Posterior cingulate gyrus (tissue), 11 donors: ENCODE results near the gene CITED2.
"Not testable (repeated sequence)": the region's sequence is repeated elsewhere in the genome, so short reads cannot be mapped to it uniquely, and the experiment has no call there.

Experiments
- DNase-seq, 10 donors: peaks; one replicate each; pipeline versions ENCODE4 v3.0.0 to v3.0.0-alpha.2; 2020 to 2021; ENCODE audit warnings: mixed read lengths in 3 of 10
- intact Hi-C: fragments of 100-400 bp; cut with DNase I; formaldehyde crosslinking; loops from one replicate; pipeline ENCODE4 v1.15.1; 2023

CITED2 gene

DNA sequence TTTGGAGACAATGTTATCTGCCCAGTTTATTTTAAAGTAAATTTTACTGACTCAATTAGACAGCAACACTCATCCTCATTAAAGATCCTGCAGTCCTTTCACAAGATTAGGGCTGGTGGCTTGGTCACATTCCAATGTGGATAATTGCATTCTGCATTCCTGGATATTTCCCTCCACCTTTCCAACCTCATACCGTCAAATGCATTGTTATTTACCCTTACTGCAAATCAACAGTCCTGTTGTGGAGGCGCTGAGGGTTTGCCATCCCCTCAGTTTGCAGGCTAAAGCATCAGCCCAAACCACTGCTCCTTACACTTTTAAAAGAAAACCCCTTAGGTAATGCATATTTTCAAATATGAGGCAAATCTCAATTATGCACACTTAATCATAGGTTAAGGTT is 5.4 kb downstream of the CITED2 start:
- intact Hi-C loops = loop anchor here (5.0 to 10.0 kb wide), 3 partner anchors 244 to 1553 kb away; partner anchors contain the start of gene REPS1
- no peak for DNase-seq

DNA sequence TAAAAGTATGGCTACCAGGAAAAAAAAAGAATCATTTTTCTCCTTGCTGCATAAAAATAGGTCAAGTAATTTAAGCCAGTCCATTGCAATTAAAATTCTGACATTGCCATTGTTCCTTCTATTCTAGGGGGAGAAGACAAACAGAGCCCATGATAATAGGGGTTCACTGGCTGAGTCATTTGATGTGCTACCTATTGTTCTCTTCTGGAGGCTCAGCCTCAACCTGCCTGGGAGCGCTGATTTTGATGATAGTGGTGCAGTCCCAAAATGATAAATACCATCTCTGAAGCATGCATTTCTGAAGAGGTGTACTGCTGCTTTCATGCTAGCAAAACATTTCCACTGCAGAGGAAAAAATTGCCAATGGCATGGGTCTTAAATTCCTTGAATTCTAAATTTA is 5.8 kb downstream of the CITED2 start:
- intact Hi-C loops = loop anchor here (5.0 to 10.0 kb wide), 3 partner anchors 244 to 1554 kb away; partner anchors contain the start of gene REPS1
- DNase-seq = no peak

DNA sequence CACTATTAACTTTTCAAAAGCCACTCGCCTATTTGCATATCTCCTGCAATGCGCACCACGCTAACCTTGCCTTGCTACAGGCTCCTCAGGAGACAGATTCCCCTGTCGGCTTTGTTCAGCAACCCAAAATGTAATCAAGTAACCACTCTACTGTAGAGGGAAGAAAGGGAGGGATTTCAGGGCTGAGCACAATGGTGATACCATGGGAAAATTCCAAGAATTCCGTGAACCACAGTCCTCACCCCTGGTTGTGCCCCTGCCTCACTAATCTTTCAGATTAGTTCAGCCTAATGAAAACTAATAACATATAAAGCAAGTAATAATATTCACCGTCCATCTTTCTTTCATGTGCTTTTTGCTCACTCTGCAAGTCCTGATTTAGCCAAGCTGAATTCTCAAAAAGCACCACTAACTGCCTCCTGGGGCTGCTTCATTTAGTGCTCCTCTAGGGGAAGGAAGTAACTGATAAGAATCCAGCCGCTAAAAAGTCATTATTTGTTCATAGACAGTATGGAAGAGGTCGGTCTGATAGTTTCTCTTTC is 6.6 kb downstream of the CITED2 start:
- no peak for DNase-seq
- intact Hi-C loops = loop anchor here (5.0 to 10.0 kb wide), 3 partner anchors 243 to 1554 kb away; partner anchors contain the start of gene REPS1

DNA sequence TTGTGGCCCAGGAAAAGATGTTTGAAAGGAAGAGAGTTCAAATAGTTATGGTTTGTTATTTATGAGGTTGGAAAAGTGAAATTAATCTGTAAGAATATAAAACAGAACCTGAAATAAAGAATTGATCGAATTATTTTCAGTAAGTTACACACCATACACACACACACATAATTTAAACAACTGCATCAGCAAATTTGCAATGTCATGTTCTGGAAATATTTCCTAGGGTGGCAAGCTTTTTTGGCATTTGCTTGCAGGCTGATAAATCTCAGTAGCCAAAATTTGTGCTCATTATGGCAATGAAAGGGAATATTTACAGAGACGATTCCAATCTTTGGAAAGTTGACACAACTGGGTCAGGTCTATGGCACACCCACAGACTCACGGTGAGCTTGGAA is 9.5 kb downstream of the CITED2 start:
- intact Hi-C loops = loop anchor here (1.0 to 10.0 kb wide), 6 partner anchors 146 to 1557 kb away; partner anchors contain the start of gene REPS1
- DNase-seq = no peak

DNA sequence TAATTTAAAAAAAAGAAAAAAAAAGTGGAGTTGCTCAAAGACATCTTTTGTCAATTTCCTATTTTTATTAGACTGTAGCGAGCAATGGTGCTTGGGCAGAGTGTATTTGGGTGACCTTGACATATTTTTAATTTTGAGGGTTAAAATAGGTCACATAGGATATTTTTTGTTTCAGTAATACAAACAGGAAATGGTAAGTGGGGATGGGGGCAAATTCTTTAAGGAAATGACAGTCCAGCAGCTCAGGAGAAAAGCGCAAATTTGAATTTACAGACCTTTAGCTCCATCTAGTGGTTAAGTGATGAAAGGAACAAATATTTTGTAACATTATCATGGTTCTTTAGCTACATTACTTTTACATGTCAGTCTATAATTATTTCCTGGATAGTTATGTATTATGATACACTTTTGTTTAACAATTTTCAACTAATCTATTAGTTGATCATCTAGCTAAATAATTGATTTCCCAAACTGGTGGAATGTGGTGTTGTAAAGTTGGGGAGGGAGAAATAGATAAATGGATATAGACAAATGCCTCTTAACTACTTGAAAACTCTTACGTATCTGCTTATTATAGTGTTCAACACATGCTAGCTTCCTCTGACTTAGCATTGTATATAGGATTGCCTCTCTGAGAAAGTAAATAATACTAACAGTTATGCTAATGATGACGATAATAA is 10.0 kb downstream of the CITED2 start:
- no peak for DNase-seq
- intact Hi-C loops = loop anchor here (1.0 to 10.0 kb wide), 4 partner anchors 145 to 772 kb away; no protein-coding TSS in a partner anchor

DNA sequence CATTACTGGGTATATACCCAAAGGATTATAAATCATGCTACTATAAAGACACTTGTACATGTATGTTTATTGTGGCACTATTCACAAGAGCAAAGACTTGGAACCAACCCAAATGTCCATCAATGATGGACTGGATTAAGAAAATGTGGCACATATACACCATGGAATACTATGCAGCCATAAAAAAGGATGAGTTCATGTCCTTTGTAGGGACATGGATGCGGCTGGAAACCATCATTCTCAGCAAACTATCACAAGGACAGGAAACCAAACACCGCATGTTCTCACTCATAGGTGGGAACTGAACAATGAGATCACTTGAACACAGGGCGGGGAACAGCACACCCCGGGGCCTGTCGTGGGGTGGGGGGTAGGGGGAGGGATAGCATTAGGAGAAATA is 10.7 kb downstream of the CITED2 start:
- intact Hi-C loops = loop anchor here (1.0 to 10.0 kb wide), 4 partner anchors 144 to 771 kb away; no protein-coding TSS in a partner anchor
- DNase-seq = not testable (repeated sequence)

DNA sequence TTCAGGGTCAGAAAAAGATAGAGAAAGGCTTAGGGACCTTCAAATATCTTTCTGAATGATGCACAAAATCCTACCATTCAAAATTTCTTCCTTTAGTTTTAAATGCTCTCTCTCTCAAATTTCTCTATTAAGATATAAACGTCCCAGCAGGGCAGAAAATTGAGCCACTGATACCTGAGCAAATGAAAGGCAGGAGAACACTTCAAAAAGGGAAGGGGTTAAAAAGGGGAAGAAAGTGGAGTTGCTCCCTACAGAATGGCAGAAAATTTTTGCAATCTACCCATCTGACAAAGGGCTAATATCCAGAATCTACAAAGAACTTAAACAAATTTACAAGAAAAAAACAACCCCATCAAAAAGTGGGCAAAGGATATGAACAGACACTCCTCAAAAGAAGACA is 11.3 kb downstream of the CITED2 start:
- intact Hi-C loops = loop anchor here (5.0 to 10.0 kb wide), 2 partner anchors 238 to 771 kb away; no protein-coding TSS in a partner anchor
- not testable (repeated sequence) for DNase-seq

DNA sequence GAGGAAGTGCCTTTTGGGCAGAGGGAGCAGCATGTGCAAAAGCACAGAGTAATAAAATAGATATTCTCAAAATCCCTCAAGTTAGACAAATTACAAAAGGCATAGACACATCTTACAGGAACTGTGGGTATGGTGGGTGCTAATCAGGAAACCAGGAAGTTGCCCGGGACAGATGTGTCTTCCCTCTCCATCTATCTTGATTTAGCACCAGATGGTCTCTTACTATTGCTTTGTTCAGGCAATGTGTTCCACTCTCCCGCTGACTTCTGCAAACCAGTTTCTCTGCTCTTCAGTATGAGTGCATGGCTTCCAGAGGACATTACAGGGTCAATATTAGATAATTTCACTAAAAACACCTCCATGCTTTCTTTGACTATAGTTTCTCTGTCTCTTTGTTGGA is 13.2 kb downstream of the CITED2 start:
- intact Hi-C loops = loop anchor here (5.0 to 10.0 kb wide), 2 partner anchors 236 to 769 kb away; no protein-coding TSS in a partner anchor
- DNase-seq = no peak

DNA sequence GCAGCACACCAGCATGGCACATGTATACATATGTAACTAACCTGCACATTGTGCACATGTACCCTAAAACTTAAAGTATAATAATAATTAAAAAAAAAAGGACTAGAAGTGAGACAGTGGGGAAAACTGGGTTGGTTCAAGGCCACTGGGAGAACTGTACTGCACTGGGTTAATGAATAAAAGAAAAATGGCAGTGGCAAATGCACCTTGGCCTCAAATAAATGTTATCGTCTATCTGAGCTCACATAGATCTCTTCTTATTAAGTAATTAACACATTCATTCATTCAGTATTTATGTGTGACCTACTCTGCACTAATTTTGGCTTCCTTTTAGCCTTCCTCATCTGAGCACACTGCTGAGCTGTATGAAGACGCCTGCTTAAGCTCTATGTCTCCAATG is 17.5 kb downstream of the CITED2 start:
- intact Hi-C loops = no loop called here
- DNase-seq = no peak

DNA sequence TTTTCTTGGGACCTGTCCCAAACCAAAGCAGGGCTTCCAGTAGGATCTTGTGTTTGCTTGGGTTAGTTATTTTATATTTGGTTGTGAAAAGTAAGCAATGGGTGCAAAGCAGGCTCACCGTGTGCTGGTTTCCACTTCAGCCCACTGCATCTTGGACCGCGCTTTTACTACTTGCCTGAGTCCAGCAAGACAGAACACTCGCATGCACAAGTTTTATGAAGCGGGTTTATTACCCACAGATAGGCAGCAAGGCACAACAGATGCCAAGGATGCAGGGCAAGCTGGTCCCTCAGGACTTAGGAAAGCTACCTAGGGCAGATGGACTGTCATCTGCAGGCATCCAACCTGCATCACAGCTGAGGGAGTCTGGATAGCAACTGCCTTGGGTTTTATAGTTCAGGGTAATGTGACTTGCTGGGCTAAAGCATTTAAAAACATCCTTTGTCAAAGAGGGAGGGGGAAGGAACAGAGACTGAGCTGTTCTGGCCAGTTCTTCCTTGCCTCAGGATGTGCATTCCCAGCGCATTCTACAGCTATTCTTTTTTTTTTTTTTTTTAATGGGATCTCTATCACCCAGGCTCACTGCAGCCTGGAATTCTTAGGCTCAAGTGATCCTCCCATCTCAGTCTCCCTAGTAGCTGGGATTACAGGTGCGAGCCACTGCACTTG is 18.5 kb downstream of the CITED2 start:
- intact Hi-C loops = no loop called here
- DNase-seq = no peak

DNA sequence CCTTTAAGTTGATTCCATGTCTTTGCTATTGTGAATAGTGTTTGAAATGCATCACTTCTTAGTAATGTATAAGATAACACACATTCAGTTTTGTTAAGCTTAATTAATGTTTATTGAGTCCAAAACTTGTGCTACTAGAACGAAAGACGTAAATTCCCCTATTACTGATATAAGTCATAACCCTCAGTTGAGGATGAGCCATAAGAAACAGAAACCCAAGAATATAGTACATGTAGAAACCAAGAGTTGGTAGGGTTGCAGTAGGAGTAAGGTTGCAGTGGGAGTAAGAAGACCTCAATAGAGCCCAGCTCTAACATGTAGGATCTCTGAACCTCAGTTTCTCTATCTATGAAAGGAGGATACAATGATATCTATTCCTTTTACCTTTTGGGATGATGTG is 19.3 kb downstream of the CITED2 start:
- intact Hi-C loops = no loop called here
- DNase-seq = no peak

DNA sequence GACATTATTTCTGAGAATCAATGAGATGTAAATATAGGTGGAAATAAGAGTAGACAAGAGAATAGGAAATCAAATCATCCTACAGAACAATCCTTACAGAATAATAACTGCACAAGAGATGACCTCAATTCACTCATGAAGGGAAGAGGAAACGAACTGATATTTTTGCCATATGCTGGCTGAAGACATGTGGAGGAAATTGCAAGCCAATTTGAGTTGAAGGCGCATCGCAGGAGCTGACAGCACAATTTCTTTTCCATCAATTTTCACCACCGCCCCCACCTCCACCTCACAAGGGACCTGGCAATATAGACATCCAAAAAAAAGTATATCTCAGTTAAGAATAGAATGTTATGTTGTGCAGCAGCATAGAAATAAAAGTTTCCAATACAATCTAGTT is 20.3 kb downstream of the CITED2 start:
- no peak for DNase-seq
- intact Hi-C loops = no loop called here

DNA sequence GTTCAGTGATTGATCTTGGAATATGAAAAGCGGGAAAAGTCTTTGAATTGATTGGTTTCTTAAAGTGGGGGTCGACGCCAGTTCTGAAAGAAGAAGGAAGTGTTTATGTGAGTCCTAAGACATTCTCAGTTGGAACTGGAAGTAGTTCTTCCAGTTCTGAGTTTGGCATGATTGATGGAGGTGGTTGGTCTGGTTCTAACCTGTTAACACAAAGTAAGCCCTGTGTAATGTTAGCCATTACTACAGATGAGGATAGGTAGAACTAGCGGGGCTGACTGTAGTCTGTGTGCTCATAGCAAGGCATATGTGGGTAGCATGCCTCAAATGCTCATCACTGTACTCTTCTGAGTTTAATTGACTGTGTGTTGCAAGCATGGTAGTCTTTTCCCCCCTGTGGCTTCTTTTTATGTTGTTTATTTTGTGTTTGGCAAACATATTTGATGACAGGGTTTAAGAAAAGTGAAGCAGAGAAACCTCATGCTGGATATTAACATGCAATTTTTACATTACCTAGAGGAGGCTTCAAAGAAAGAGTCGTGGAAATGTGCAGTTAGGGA is 24.9 kb downstream of the CITED2 start:
- DNase-seq = no peak
- intact Hi-C loops = no loop called here

DNA sequence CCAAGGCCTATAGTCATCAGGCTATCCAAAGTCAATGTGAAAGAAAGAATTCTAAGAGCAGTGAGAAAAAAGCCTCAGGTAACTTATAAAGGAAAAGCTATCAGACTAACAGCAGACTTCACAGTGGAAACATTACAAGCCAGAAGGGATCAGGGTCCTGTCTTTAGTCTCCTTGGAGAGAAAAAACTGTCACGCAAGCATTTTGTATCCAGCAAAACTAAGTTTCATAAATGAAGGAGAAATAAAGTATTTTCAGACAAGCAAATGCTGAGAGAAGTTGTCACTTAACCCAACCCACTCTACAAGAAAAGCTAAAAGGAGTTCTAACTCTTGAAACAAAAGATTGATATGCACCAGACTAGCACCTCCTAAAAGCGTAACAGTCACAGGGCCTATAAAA is 28.1 kb downstream of the CITED2 start:
- intact Hi-C loops = no loop called here
- no peak for DNase-seq

DNA sequence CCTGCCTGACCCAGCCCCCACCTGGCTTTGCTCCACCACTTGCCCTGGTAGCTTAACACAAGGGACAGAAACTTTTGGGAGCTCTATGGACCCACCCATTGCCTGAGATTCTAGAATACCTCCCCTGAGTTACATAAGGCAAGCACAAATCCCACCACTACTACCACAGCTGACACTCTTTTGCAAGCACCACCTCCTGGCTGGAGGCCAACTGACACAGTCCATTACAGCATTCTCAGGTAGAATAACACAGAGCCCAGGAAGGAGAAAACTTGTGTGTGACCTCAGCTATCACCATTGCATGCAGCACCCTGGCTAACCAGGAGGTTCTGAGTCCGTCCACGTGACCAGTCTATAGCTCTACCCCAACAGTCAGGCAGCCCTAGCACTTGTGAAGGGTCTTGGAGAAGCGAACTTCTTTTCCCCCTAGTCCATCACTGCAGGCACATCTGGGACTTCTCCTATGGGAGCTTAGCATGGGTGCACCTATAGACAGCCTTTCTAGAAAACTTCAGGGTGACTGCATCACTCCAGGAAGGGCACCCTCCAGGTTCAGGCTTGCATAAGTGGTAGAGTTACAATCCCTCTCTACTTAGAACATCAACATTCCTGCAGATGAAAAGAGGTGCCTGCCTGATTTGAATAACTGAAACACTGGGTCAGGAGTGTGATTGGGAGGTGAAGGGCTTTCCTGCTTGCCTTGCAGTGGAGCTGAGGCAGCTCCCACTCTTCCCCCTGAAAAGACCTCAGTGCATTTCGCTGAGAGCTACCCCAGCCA is 30.1 kb downstream of the CITED2 start:
- intact Hi-C loops = no loop called here
- DNase-seq = no peak

DNA sequence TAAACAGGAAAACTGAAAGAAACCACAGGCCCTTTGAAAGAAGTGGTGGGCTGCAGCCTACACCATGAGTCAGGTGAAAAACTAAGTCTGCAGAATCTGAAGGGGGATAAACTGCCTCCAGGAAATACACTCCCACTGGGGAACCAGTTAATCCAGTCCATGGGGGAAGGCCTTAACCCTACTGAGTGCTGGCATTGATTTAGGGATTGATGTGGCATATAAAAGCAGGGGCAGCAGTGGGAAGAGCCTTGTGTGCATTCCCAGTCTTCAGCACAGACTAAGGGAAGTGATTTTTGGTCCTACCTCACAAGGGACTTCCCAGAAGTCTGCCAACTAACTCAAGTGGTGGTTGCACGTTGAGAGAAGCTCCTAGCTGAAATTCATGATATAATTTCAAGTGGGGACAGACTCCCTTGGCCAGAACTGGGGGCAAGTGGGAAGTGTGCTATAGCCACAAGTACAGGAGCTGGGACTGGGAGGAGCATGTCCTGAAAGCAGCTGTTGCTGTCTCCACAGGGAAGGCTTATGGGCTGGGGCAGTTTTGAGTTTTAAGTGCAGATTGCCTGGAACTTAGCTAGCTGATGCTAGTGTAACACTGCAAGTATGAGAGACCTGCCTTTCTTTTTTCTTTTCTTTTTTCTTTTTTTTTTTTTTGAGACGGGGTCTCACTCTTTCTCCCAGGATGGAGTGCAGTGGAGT is 31.2 kb downstream of the CITED2 start:
- intact Hi-C loops = no loop called here
- no peak for DNase-seq

DNA sequence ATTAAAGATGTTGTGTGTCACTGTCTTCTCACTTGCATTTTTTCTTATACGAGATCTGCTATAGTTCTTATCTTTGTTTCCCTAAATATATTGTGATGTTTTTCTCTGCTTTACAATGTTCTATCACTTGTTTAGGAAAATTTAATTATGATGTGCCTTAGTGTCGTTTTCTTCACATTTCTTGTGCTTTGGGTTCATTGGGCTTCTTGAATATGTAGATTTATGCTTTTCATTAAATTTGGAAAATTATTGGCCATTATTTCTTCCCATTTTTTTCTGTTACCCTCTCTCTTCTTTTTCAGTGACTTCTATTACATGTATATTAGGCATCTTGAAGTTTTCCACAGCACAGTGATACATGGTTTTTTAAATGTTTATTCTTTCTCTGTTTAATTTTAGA is 33.4 kb downstream of the CITED2 start:
- no peak for DNase-seq
- intact Hi-C loops = no loop called here

DNA sequence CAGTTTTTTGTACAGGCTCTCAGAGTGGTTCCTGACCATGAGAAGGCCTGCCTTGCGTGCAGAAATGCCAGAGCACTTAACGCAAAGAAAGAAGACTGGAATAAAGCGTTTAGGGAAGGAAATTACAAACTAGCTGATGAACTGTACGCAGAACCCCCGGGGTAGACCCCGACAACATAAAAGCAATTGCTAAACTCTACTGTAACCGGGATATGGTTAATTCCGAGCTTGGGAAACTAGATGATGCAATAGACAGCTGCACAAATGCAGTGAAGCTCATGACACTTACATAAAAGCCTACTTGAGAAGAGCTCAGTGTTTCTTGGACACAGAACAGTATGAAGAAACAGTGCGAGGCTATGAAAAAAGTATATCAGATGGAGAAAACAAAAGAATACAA is 35.7 kb downstream of the CITED2 start:
- intact Hi-C loops = no loop called here
- no peak for DNase-seq

DNA sequence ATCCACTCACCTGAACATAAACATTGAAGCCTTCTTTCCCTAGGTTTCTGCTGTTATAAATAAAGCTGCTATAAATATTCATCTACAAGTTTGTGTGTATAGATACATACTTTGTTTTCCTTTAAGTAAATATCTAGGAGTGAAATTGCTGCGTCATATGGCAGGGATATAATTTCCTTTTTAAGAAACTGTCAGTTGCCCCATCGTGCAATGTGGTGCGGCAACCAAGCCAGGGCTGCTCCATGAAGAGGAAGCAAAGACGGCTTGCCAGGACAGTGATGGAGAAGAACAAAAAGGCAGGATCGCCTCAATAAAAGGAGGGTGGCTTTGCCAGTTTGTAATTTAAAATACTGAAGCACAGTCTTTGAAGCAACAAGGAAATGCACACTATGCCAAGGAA is 36.6 kb downstream of the CITED2 start:
- no peak for DNase-seq
- intact Hi-C loops = no loop called here

DNA sequence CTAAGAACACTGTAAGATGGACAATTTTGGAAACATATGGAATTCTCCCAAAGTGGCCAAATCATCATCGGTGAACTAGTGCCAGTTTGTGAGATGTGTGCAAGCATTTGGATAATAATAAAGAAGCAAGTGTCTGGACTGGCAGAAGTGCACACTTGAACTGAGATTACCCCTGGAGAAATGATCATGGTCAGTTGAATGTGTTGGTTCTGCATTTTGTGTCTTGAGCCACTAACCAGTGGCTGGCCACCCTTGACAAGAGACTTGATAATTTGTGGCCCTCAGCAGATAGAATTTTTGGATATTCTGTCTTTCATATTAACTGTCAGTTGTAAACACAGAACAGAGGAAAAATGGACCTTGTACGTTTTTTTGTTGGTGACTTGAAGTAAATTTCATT is 37.4 kb downstream of the CITED2 start:
- intact Hi-C loops = no loop called here
- no peak for DNase-seq
